GM12878 (cell line): Measurements from ENCODE around the gene PKD1. TPM values are rescaled to one million over a fixed set of nuclear protein-coding genes. Genes with fewer than 3 reads are reported as not detected.

Experiments
- ASH2L ChIP-seq: fragments of 300-600, 200-600 bp; sonication (generic); IDR thresholded peaks from 2 replicates; pipeline ENCODE4 v1.6.1; 2017; ENCODE audit warnings: low read depth, mild to moderate bottlenecking, borderline replicate concordance
- ATF3 ChIP-seq: IDR thresholded peaks from 2 replicates; pipeline ENCODE4 v1.6.1; 2011; ENCODE audit warnings: low read depth, mild to moderate bottlenecking, low read length, moderate library complexity, borderline replicate concordance; ENCODE audit errors: extremely low read depth
- ATF7 ChIP-seq: fragments of 450-650 bp; IDR thresholded peaks from 2 replicates; pipeline ENCODE4 v1.6.1; 2016; ENCODE audit warnings: low read depth, mild to moderate bottlenecking
- BCL11A ChIP-seq: IDR thresholded peaks from 2 replicates; pipeline ENCODE4 v1.6.1; 2011; ENCODE audit warnings: low read depth, low read length
- CHD4 ChIP-seq: fragments of 200-600 bp; sonication (generic); IDR thresholded peaks from 2 replicates; pipeline ENCODE4 v1.6.1; 2016; ENCODE audit warnings: mild to moderate bottlenecking
- EP300 ChIP-seq, 2 experiments: fragments of 150-350 bp in 1 of 2; IDR thresholded peaks; 2 replicates each; pipeline ENCODE4 v1.6.1; 2011 to 2012; ENCODE audit warnings: low read depth in 2 of 2, low read length in 2 of 2, borderline replicate concordance in 1 of 2, improper control_type of control experiment in 1 of 2, inconsistent platforms in 1 of 2; ENCODE audit not compliant: control insufficient read depth in 1 of 2
- EZH2 ChIP-seq: IDR thresholded peaks from 2 replicates; pipeline ENCODE4 v1.6.1; 2012; ENCODE audit warnings: low read depth, mild to moderate bottlenecking, control low read depth, inconsistent platforms, low read length, borderline replicate concordance; ENCODE audit not compliant: control insufficient read depth
- IRF4 ChIP-seq: IDR thresholded peaks from 2 replicates; pipeline ENCODE4 v1.6.1; 2011; ENCODE audit warnings: low read depth, low read length
- KAT2A ChIP-seq: conservative IDR thresholded peaks from 2 replicates; pipeline ENCODE4 v1.6.1; 2011; ENCODE audit warnings: low read depth, low read length; ENCODE audit not compliant: control insufficient read depth
- LARP7 ChIP-seq: fragments of 450-650 bp; IDR thresholded peaks from 2 replicates; pipeline ENCODE4 v1.6.1; 2017; ENCODE audit warnings: mild to moderate bottlenecking
- MEF2B ChIP-seq: fragments of 450-650 bp; IDR thresholded peaks from 2 replicates; pipeline ENCODE4 v1.6.1; 2018; ENCODE audit warnings: mild to moderate bottlenecking, moderate library complexity; ENCODE audit not compliant: partially characterized antibody, poor library complexity, severe bottlenecking
- MXI1 ChIP-seq: fragments of 150-350 bp; IDR thresholded peaks from 2 replicates; pipeline ENCODE4 v1.6.1; 2011; ENCODE audit warnings: low read depth, mild to moderate bottlenecking, inconsistent platforms, low read length, improper control_type of control experiment
- NFXL1 ChIP-seq: fragments of 450-650 bp; IDR thresholded peaks from 2 replicates; pipeline ENCODE4 v1.6.1; 2017; ENCODE audit warnings: antibody characterized with exemption, mild to moderate bottlenecking, borderline replicate concordance
- NKRF ChIP-seq: fragments of 450-650 bp; conservative IDR thresholded peaks from 2 replicates; pipeline ENCODE4 v1.6.1; 2017; ENCODE audit warnings: mild to moderate bottlenecking, moderate library complexity
- NR2C1 ChIP-seq: fragments of 450-650 bp; IDR thresholded peaks from 2 replicates; pipeline ENCODE4 v1.6.1; 2017; ENCODE audit warnings: antibody characterized with exemption, mild to moderate bottlenecking, moderate library complexity
- NR2C2 ChIP-seq: IDR thresholded peaks from 2 replicates; pipeline ENCODE4 v1.6.1; 2011; ENCODE audit warnings: borderline replicate concordance, low read depth; ENCODE audit not compliant: control insufficient read depth, insufficient read length
- NR2F1 ChIP-seq: fragments of 450-650 bp; conservative IDR thresholded peaks from 2 replicates; pipeline ENCODE4 v1.6.1; 2017; ENCODE audit warnings: mild to moderate bottlenecking
- PML ChIP-seq: IDR thresholded peaks from 2 replicates; pipeline ENCODE4 v1.6.1; 2012; ENCODE audit warnings: low read length, inconsistent platforms
- POLR2AphosphoS2 ChIP-seq: IDR thresholded peaks from 2 replicates; pipeline ENCODE4 v1.6.1; 2011; ENCODE audit warnings: low read depth, mild to moderate bottlenecking, low read length, improper control_type of control experiment, moderate library complexity
- RCOR1 ChIP-seq: conservative IDR thresholded peaks from 2 replicates; pipeline ENCODE4 v1.6.1; 2012; ENCODE audit warnings: low read depth, low read length, improper control_type of control experiment
- RUNX3 ChIP-seq: IDR thresholded peaks from 2 replicates; pipeline ENCODE4 v1.6.1; 2012; ENCODE audit warnings: low read length, inconsistent platforms
- TCF7 ChIP-seq: IDR thresholded peaks from 2 replicates; pipeline ENCODE4 v1.6.1; 2014; ENCODE audit warnings: antibody characterized with exemption, borderline replicate concordance
- ZNF24 ChIP-seq: fragments of 450-650 bp; IDR thresholded peaks from 2 replicates; pipeline ENCODE4 v1.6.1; 2017; ENCODE audit warnings: antibody characterized with exemption, mild to moderate bottlenecking
- ZZZ3 ChIP-seq: IDR thresholded peaks from 2 replicates; pipeline ENCODE4 v1.6.1; 2011; ENCODE audit warnings: low read depth; ENCODE audit not compliant: control insufficient read depth, insufficient read length
- polyA plus RNA-seq, 11 experiments: library from polyadenylated mRNA; depleted of rRNA in 4 of 11; unstranded in 6 of 11; stranded (reverse) in 5 of 11; fragments of >200 nt; fragmentation: Nextera tagmentation in 4 of 11; fragmentation: Illumina TruSeq in 1 of 11; extraction: Ambion mirVana in 4 of 11; extraction: Trizol in 1 of 11; gene quantifications; 1 replicate in 1 of 11; 2 replicates in 10 of 11; pipeline versions ENCODE4 v1.2.1 to v1.2.3, GENCODE V29; 2011 to 2016; ENCODE audit warnings: inconsistent platforms in 2 of 11, missing spikeins in 2 of 11, low read depth in 1 of 11
- total RNA-seq, 4 experiments: library from RNA; depleted of rRNA in 3 of 4; stranded (reverse); fragments of >200 nt in 3 of 4; fragmentation: Illumina TruSeq in 1 of 4; extraction: Trizol in 1 of 4; gene quantifications; 2 replicates each; pipeline versions ENCODE4 v1.2.1 to v1.2.3, GENCODE V29; 2013 to 2021
- TF ChIP-seq, protein P1 (sequence below): IDR thresholded peaks from 2 replicates; pipeline ENCODE4 v1.6.1; 2012; ENCODE audit warnings: low read depth, low read length, improper control_type of control experiment
- TF ChIP-seq, protein P2 (sequence below): IDR thresholded peaks from 2 replicates; pipeline ENCODE4 v1.6.1; 2011; ENCODE audit warnings: borderline replicate concordance, low read depth, mild to moderate bottlenecking, moderate library complexity, low read length; ENCODE audit not compliant: insufficient read depth, poor library complexity, severe bottlenecking

PKD1 gene
- total and polyA plus RNA-seq, 10 of the 15 experiments (the other 5 are each of a cell fraction or from before 2014, with no cell fraction given), result 0.11 to 62.0 (median 6.1) TPM

DNA sequence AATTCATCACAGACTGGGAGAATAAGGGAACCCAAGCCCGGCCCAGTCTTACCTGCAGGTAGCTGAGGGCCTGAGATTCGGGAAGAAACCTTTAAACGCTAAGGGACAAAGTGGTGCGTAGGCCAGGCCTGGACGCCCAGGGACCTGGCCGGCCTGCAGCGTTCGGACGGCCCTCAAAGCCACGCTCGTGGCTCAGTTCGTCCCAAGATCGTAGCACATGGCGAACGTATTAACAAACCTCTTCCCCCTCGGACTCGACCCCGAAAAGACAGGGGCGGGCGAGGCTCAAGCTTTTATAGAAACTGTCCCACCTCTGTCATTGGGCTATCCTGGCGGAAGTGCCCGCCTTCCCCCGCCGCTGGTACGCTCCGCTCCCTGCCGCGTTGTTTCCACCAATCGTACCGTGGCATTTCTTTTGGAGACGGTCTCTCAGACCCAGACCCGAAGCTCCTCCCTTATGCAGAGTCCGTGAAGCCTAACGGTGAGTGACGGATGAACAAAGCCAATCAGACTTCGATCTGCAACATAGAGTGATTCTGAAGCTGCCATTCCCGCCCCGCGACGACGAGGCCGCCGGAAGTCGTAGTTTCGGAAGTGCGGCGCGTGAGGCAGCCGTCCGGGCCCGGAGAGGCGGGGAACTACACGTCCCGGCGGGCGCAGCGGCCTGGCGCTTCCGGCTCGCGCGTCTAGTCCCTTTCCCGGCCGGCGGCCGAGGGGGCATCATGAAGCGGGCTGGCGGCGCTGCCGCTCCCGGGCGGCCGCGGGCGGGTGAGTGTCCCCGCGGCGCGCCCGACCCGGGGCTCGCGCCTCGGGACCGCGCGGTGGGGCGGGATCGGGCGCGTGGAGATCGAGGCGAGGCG is 19.6 kb upstream of the PKD1 start, which contains the start of gene TRAF7 (continued):
- TF ChIP-seq POLR2AphosphoS2 (peak; percentile 99), RUNX3 (no peak), NR2C1 (peak; percentile 77), ASH2L (no peak), KAT2A (no peak), RCOR1 (no peak), ATF3 (no peak), TCF7 (no peak), CHD4 (no peak), ZZZ3 (no peak), ZNF24 (no peak), EZH2 (no peak), MXI1 (peak; percentile 86), PML (no peak), NKRF (peak; percentile 94), LARP7 (peak; percentile 40), MEF2B (no peak), IRF4 (no peak), NR2C2 (no peak), BCL11A (0 out of 2 replicates have a peak, but pooled peaks have one; percentile 25), NFXL1 (no peak), EP300 (IDR thresholded peaks at IDR 0.05; ENCODE audit: borderline replicate concordance in 1 of 2, control insufficient read depth in 1 of 2, low read depth in 2 of 2, low read length in 2 of 2) (0 out of 4 replicates have a peak, but pooled peaks of 1 of the 2 experiments have one; percentile 10), ATF7 (peak; percentile 31; the same call in 1 of the 2 replicates), NR2F1 (peak; percentile 56)
- TF ChIP-seq, protein P1, sequence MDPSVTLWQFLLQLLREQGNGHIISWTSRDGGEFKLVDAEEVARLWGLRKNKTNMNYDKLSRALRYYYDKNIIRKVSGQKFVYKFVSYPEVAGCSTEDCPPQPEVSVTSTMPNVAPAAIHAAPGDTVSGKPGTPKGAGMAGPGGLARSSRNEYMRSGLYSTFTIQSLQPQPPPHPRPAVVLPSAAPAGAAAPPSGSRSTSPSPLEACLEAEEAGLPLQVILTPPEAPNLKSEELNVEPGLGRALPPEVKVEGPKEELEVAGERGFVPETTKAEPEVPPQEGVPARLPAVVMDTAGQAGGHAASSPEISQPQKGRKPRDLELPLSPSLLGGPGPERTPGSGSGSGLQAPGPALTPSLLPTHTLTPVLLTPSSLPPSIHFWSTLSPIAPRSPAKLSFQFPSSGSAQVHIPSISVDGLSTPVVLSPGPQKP, result peak; percentile 95
- TF ChIP-seq, protein P2, sequence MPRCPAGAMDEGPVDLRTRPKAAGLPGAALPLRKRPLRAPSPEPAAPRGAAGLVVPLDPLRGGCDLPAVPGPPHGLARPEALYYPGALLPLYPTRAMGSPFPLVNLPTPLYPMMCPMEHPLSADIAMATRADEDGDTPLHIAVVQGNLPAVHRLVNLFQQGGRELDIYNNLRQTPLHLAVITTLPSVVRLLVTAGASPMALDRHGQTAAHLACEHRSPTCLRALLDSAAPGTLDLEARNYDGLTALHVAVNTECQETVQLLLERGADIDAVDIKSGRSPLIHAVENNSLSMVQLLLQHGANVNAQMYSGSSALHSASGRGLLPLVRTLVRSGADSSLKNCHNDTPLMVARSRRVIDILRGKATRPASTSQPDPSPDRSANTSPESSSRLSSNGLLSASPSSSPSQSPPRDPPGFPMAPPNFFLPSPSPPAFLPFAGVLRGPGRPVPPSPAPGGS, result no peak
